Thyroid gland (tissue), 4 donors: Measurements from ENCODE around the gene VPS18.

ENCODE experiments used
- CTCF ChIP-seq, 6 experiments: fragments of 200-600 bp in 3 of 6; fragments of 450-650 bp in 3 of 6; sonication (generic) in 3 of 6; IDR thresholded peaks; one replicate each; pipeline ENCODE4 v1.5.1; 2016 to 2019; ENCODE audit warnings: antibody characterized with exemption in 6 of 6, mild to moderate bottlenecking in 2 of 6, inconsistent platforms in 1 of 6, moderate library complexity in 1 of 6
- POLR2A ChIP-seq, 2 donors: fragments of 450-650 bp; IDR thresholded peaks; one replicate each; pipeline ENCODE4 v1.6.1; 2017; ENCODE audit warnings: antibody characterized with exemption in 2 of 2, mild to moderate bottlenecking in 2 of 2, moderate library complexity in 1 of 2

GRCh38 chr15:40942337-40942854 lies 48.1 kb downstream of the VPS18 start:
- TF ChIP-seq POLR2A (IDR thresholded peaks at IDR 0.05) (no peak), CTCF (IDR thresholded peaks at IDR 0.05) (no peak)
